Measurements from ENCODE around the gene IL5.

IL5 gene

GRCh38 chr5:132498686-132499271, 44.5 kb downstream of the IL5 start:
- DNase-seq (ENCODE audit: low spot score), result no peak

DNA sequence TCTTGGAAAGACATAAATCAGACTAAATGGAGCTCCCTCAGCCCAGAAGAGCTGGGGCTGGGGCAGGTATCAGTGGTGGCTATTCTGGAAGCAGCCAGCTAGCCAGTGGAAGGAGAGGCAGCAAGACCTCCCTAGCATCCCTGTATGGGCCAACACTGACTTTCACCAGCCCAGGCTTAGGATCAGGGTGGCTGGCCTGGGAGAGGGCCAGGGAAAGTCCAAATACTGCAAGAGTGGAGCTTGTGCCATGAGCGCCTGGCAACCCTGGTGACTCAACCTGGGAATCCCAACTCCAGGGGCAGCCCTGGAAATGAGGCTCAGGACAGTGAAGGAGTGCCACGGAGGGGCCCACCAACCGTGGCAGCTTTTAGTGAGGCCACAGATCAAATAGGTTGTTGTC, 45.2 kb downstream of the IL5 start:
- DNase-seq (ENCODE audit: low spot score), result no peak

DNA sequence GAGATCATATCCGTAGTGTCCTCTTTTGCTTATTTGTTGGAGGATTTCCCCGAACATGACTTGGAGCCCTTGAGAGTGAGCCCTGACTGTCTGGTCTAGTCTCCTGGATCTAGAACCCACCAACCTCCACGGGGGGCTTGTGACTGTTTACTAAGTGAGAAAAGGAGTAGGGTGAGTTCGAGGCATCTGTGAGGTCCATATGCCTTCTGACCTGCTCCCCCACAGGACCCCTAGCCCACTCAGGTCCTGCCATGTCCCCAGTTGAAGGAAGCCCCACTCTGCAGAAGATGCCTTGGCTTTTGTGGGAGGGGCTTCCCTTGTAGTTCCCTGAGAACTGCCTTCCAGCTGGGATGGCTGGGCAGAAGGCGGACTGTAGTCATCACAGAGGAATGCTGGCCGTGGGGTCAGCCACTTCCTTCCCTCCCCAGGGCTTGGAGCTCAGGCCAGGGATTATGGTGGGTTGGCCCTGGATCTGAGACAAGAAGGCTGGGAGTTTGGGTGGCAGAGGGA, 45.8 kb downstream of the IL5 start:
- no peak for DNase-seq (ENCODE audit: low spot score)

- DNase-seq (ENCODE audit: low spot score), result peak; percentile 48
Measured at GRCh38 chr5:132496631-132497487, 46.5 kb downstream of the IL5 start.

DNA sequence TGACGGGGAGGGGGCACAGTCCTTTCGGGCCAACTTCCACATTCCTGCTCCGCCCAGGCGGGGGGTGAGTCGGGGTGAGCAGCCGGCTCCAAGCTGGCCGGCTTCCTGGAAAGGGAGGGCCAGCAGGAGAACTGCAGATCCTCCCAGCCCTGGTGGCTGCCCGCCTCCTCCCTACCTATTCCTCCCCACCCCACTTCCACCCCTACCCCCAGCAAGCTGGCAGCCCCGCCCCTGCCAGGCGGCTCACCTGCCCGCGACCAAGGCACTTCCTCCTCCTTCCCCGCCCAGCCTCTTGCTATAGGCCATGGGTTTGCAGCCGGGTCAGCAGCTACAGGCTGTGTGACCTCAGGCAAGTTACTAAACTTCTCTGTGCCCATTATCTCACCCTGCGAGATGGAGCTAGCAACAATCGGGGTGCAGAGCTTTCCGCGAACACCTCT, 47.1 kb downstream of the IL5 start:
- peak; percentile 57 for DNase-seq (ENCODE audit: low spot score)

DNA sequence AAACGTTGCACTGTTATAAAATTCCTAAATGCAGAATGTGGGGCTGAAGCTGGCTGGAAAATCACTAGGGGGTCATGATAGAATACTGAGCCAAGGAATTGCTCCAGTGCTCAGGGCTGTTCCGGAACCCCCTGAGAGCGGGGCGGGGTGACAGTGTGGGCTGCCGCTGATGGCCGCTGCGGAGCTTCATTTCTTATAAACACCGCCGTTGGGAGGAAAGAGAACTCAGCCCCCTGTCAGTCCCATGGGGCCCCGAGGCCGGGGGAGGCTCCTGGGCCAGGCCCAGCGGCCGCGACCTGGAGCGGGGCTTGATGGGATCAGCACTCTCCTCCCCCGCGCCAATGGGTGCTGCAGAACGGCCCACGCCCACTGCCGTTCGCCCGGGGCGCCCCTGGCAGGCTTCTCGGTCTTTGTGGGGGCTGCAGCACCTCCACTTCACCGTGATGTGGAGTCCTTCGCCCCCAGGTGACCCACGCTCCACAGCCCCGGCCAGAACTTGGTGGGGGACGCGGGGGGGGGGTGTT, 47.6 kb downstream of the IL5 start:
- peak; percentile 66 for DNase-seq (ENCODE audit: low spot score)

- DNase-seq (ENCODE audit: low spot score), result no peak
Measured at GRCh38 chr5:132493821-132494220, 49.5 kb downstream of the IL5 start.

- no peak for DNase-seq (ENCODE audit: low spot score)
Measured at GRCh38 chr5:132493241-132493640, 50.1 kb downstream of the IL5 start.

DNA sequence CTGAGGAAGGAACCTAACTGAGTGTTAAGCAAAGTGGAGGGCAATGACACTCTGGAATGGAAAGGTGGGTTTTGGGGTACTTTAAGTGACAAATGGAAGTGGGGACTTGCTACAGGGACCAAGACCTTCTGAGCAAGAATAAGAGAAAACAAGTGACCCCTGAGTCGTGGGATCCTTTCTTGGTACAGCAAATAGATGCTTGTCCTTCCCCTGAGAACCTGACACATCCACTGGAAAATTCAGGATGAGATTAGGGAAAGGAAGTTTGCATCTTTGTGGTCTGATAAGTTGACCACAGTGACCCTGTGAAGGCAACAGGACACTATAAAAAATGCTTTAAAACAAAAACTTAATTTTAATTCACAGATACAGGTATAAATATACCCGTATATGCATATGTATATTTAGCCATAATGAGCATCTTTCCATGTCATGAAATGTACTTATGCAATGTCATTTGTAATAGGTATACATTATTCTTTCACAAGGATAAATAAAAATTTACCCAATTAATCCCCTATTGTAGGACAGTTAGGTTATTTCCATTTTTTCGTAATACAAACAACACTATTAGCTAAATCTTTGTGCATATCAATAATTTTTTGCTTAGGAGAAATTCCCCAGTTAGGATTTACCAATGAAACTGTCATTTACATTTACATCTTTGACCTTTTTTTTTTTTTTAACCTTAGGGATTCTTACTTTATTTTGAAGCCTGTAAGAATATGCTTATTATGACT, 50.8 kb downstream of the IL5 start:
- no peak for DNase-seq (ENCODE audit: low spot score)
